Fibroblast of skin of right biceps (primary cell): ENCODE results near the gene ATXN1.

Source experiments
- DNase-seq: peaks from one replicate; pipeline ENCODE4 v3.0.0-alpha.2; 2013

The ATXN1 gene

GRCh38 chr6:16522937-16523336, 238.3 kb downstream of the ATXN1 start:
- DNase-seq, result no peak

DNA sequence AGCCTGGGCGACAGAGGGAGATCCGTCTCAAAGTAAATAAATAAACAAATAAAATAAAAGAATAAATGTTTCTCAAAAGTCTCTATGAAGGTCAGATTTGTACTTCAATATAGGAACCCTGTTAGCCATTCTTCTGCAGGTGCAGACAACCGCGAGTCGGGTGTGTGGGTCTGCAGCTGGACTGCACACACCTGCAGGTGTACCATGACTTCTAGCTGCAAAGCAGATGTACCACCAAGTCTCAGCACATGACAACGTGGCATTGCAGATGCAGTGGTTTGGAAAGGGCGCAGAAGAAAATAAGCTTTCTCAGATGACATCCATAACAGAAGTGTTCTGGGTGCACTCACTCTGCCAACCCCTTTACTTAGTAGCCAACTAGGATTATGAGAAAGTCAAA, 239.7 kb downstream of the ATXN1 start:
- no peak for DNase-seq

- no peak for DNase-seq
Measured at GRCh38 chr6:16519265-16520242, 241.7 kb downstream of the ATXN1 start.

DNA sequence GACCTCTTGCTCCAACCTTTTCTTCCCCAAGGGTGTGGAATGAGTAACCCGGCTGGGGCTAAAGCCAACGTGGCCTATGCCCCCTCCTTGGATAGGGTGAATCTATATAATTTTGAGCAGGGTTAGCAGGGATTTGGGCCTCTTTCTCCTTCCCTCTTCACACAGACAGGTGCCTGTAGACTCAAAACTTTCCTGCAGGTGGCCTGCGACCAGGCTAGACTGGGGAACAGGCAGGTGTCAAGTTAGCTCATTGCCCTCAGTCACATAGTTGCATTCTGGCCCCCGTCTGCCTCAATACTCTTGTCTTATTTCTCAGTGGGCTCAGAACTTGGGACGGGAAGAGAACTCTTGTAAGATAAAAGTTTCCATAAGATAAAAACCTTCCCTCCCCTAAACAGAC, 243.0 kb downstream of the ATXN1 start:
- DNase-seq, result no peak

- peak; percentile 74 for DNase-seq
Measured at GRCh38 chr6:16514249-16514648, 247.0 kb downstream of the ATXN1 start.

GRCh38 chr6:16512544-16513290, 248.5 kb downstream of the ATXN1 start:
- DNase-seq, result no peak

- no peak for DNase-seq
Measured at GRCh38 chr6:16511723-16512489, 249.4 kb downstream of the ATXN1 start.

- DNase-seq, result peak; percentile 55
Measured at GRCh38 chr6:16511040-16511660, 250.1 kb downstream of the ATXN1 start.

DNA sequence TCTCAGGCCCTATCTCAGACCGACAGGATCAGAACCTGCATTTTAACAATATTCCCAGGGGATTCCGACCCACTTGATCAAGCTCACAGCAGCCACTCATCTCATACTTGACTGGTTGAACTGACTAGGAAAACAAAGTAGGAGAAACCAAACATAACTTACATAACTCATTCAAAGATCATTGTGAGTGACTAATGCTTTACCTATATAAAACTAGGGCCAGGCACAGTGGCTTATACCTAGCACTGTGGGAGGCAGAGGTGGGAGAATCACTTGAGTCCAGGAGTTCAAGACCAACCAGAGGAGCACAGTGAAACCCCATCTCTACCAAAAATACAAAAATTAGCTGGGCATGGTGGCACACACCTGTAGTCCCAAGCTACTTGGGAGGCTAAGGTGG, 251.0 kb downstream of the ATXN1 start:
- no peak for DNase-seq

DNA sequence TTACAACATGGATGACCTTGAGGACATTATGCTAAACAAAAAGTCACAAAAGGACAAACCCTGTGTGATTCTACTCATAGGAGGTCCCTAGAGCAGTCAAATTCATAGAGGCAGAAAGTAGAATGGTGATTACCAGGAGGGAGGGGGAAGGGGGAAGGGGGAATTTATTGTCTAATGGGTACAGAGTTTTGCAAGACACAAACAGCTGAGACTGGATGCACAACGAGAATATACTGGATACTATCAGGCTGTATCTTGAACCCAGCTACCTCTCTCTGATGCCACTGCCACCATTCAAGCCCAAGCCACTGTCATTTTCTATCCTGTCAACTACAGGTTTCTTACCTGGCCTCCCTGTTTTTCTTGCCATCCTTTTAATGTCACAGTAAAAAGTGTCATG, 252.3 kb downstream of the ATXN1 start:
- DNase-seq, result no peak

GRCh38 chr6:16505711-16506357, 255.4 kb downstream of the ATXN1 start:
- DNase-seq, result peak; percentile 86

GRCh38 chr6:16504609-16505008, 256.7 kb downstream of the ATXN1 start:
- no peak for DNase-seq

GRCh38 chr6:16503970-16504415, 257.3 kb downstream of the ATXN1 start:
- DNase-seq, result no peak

DNA sequence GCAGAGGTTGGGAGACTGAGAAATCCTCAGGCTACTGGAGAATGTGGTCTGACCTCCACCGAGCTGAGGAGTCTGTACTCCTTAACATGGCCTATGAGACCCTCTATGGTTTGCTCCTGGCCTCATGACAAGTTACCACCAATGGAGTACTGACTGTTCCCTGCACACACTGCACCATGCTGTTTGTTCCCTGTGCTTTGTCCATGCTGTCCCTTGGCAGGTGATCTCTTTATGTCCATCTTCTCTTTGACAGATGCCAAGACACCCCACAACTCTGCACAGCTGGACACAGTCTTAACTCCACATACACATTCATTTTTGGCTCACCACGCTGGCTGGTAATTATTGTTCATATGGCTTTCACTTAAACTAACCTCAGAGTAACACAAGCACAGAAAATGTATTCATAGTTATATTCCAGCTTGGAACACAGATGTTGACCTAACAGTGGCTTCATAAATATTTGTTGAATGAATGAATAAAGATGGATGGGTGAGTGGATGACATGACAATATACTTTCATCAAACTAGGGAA, 258.0 kb downstream of the ATXN1 start:
- no peak for DNase-seq

DNA sequence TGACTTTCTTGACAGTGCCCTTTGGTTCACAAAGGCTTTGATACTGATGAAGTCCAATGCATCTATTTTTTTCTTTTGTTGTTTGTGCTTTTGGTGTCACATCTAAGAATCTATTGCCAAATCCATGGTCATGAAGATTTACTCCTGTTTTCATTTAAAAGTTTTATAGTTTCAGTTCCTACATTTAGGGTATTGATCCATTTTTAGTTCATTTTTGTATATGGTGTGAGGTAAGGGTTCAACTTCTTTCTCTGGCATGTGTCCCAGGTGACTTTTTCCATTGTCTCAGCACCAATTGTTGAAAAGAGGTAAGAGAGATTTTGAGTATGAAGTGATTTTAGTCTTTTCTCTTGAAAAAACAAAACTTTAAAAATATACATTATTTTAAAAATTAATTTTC, 262.3 kb downstream of the ATXN1 start:
- no peak for DNase-seq

DNA sequence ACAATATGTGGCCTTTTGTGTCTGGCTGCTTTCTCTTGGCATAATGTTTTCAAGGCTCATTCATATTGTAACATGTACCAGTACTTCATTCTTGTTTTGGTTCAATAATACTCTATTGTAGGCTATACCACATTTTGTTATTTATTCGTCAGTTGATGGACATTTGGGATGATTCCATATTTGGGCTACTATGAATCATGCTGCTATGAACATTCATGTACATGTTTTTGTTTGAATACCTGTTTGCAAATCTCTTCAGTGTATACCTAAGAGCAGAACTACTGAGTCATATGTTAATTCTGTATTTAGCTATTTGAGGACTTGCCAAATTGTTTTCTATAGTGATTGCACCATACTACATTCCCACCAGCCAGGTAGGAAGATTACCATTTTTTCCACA, 263.0 kb downstream of the ATXN1 start:
- DNase-seq, result no peak

- DNase-seq, result peak; percentile 24
Measured at GRCh38 chr6:16496991-16497801, 264.1 kb downstream of the ATXN1 start.

- no peak for DNase-seq
Measured at GRCh38 chr6:16496210-16496609, 265.1 kb downstream of the ATXN1 start.

DNA sequence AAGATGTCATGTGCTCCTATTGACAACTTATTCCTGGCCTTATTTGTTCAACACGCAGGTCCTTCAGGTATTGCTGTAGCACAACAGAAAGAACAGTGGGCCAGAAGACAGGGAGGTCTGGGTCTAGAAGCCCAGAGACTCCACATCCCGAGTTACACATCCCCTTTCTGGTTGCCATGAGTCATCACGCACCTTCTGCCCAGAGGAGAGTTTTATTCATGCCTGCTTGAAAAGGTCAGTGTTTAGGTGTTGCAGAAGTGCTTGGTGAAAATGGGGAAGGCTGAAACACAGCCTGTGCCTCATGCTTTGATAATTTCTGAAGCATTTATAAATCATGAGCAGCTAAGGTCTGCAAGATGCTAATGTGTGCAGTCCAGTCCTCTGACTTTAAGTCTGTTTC, 266.5 kb downstream of the ATXN1 start:
- no peak for DNase-seq

- no peak for DNase-seq
Measured at GRCh38 chr6:16493802-16494201, 267.5 kb downstream of the ATXN1 start.

GRCh38 chr6:16493112-16493511, 268.1 kb downstream of the ATXN1 start:
- no peak for DNase-seq
